ENCODE measurements around the gene SAA4.

- TF ChIP-seq CREB1 (CRISPR knock-in tag; IDR thresholded peaks at IDR 0.05; ENCODE audit: low read depth) (no peak), POLR2AphosphoS5 (IDR thresholded peaks at IDR 0.05; ENCODE audit: low read depth) (no peak), REST (IDR thresholded peaks at IDR 0.05; ENCODE audit: unreplicated experiment) (no peak), EZH2 (IDR thresholded peaks at IDR 0.05; ENCODE audit: low read depth, unreplicated experiment) (no peak), CTCF (conservative IDR thresholded peaks at IDR 0.05; ENCODE audit: low read depth in 2 of 2) (no peak), STAT1 (IDR thresholded peaks at IDR 0.05; ENCODE audit: unreplicated experiment) (no peak), EZH2phosphoT487 (IDR thresholded peaks at IDR 0.05; ENCODE audit: unreplicated experiment) (no peak), ZNF114 (CRISPR knock-in tag; IDR thresholded peaks at IDR 0.05) (no peak), ETS1 (IDR thresholded peaks at IDR 0.05) (no peak), JUNB (IDR thresholded peaks at IDR 0.05; ENCODE audit: unreplicated experiment) (no peak), NANOG (IDR thresholded peaks at IDR 0.05; ENCODE audit: borderline replicate concordance) (no peak)
Measured at GRCh38 chr11:18261721-18262120, 25.1 kb upstream of the SAA4 start.

All from GM23338 (cell line).